Endothelial cell of umbilical vein (primary cell): ENCODE data around the gene NHLRC1. TPM values are rescaled to one million over a fixed set of nuclear protein-coding genes. Genes with fewer than 3 reads are reported as not detected.

Source experiments
- BruUV-seq: library from RNA; stranded (reverse); fragments of 400-500 nt; replicated peaks from 2 replicates; lab custom pipeline; 2021; lab: Mats Ljungman, UMichigan
- CTCF ChIA-PET: fragments of 300-600, 350-600 bp; sonication (Branson Sonifier 250); formaldehyde crosslinking; loops from one replicate; lab custom pipeline; 2021; ENCODE audit warnings: antibody characterized with exemption, inconsistent platforms; lab: Charles Lee
- POLR2A ChIA-PET: fragments of 300-600, 350-600 bp; sonication (Branson Sonifier 250); formaldehyde crosslinking; loops from one replicate; lab custom pipeline; 2021; ENCODE audit warnings: antibody characterized with exemption, inconsistent platforms; lab: Charles Lee
- DNase-seq: peaks from one replicate; pipeline ENCODE4 v3.0.0-alpha.2; 2011; ENCODE audit warnings: low read depth, low spot score
- FAIRE-seq: peaks from 2 replicates; lab custom pipeline; 2011; peaks lifted over from hg19 to GRCh38; lab: Jason Lieb, UNC
- H2AFZ ChIP-seq: 2 replicates; pipeline ENCODE4 v1.6.0; 2012; ENCODE audit warnings: low read depth, low read length, control low read depth, inconsistent platforms
- H3K27ac ChIP-seq: 2 replicates; pipeline ENCODE4 v1.5.1; 2011; ENCODE audit warnings: low read depth, mild to moderate bottlenecking, control low read depth, low read length, moderate library complexity; ENCODE audit not compliant: insufficient read depth
- H3K27me3 ChIP-seq, 2 experiments: 2 replicates each; pipeline versions ENCODE4 v1.6.0 to v1.6.1; 2011; ENCODE audit warnings: low read length in 2 of 2, mixed read lengths in 1 of 2; ENCODE audit not compliant: control insufficient read depth in 2 of 2, insufficient read depth in 2 of 2
- H3K36me3 ChIP-seq, 2 experiments: 2 replicates in 1 of 2; 3 replicates in 1 of 2; pipeline ENCODE4 v1.5.1; 2011; ENCODE audit warnings: low read length in 2 of 2, mild to moderate bottlenecking in 1 of 2, moderate library complexity in 1 of 2; ENCODE audit not compliant: control insufficient read depth in 2 of 2, insufficient read depth in 2 of 2; ENCODE audit errors: extremely low read depth in 1 of 2
- H3K4me1 ChIP-seq: 3 replicates; pipeline ENCODE4 v1.5.1; 2011; ENCODE audit warnings: mild to moderate bottlenecking, low read length; ENCODE audit not compliant: control insufficient read depth, insufficient read depth; ENCODE audit errors: extremely low read depth
- H3K4me2 ChIP-seq: 2 replicates; pipeline ENCODE4 v1.6.1; 2011; ENCODE audit warnings: low read length, control low read depth, mixed read lengths; ENCODE audit not compliant: insufficient read depth
- H3K4me3 ChIP-seq, 3 experiments: fragments of 200-600 bp in 1 of 3; sonication (generic), shearing (Covaris generic) in 1 of 3; replicated peaks in 1 of 3; 2 replicates each; pipeline ENCODE4 v1.5.1; 2011 to 2016; ENCODE audit warnings: control low read depth in 3 of 3, low read length in 3 of 3, mild to moderate bottlenecking in 2 of 3, inconsistent platforms in 1 of 3, low read depth in 1 of 3, moderate library complexity in 1 of 3; ENCODE audit not compliant: insufficient read depth in 1 of 3
- H3K79me2 ChIP-seq: 2 replicates; pipeline ENCODE4 v1.6.0; 2012; ENCODE audit warnings: low read length, inconsistent platforms; ENCODE audit not compliant: control insufficient read depth, insufficient read depth
- H3K9ac ChIP-seq: replicated peaks from 2 replicates; pipeline ENCODE3; 2011; ENCODE audit warnings: low read length, control low read depth; ENCODE audit not compliant: insufficient read depth; ENCODE audit errors: extremely low read depth
- H3K9me1 ChIP-seq: replicated peaks from 3 replicates; pipeline ENCODE4 v1.6.0; 2011; ENCODE audit warnings: mild to moderate bottlenecking, low read length; ENCODE audit not compliant: control insufficient read depth, insufficient read depth; ENCODE audit errors: extremely low read depth
- H3K9me3 ChIP-seq: replicated peaks from 2 replicates; pipeline ENCODE4 v1.5.1; 2012; ENCODE audit warnings: low read length, inconsistent platforms; ENCODE audit not compliant: control insufficient read depth, insufficient read depth
- H4K20me1 ChIP-seq: replicated peaks from 2 replicates; pipeline ENCODE3; 2011; ENCODE audit warnings: mild to moderate bottlenecking, low read length; ENCODE audit not compliant: control insufficient read depth, insufficient read depth; ENCODE audit errors: extremely low read depth
- CTCF ChIP-seq, 2 donors: IDR thresholded peaks; 1 replicate in 1 of 2; 2 replicates in 1 of 2; pipeline ENCODE4 v1.5.1; 2011; ENCODE audit warnings: low read length in 2 of 2, mild to moderate bottlenecking in 2 of 2, moderate library complexity in 2 of 2, control low read depth in 1 of 2, inconsistent platforms in 1 of 2, low read depth in 1 of 2; ENCODE audit not compliant: insufficient read depth in 1 of 2; ENCODE audit errors: extremely low read depth in 1 of 2
- EZH2 ChIP-seq: IDR thresholded peaks from 2 replicates; pipeline ENCODE4 v1.6.1; 2012; ENCODE audit warnings: borderline replicate concordance, low read depth, mild to moderate bottlenecking, moderate library complexity, low read length, inconsistent platforms; ENCODE audit not compliant: severe bottlenecking
- FOS ChIP-seq: IDR thresholded peaks from 2 replicates; pipeline ENCODE4 v1.6.1; 2011; ENCODE audit warnings: mild to moderate bottlenecking, low read length, moderate library complexity, borderline replicate concordance; ENCODE audit not compliant: insufficient read depth
- GATA2 ChIP-seq: IDR thresholded peaks from 2 replicates; pipeline ENCODE4 v1.7.0; 2011; ENCODE audit warnings: low read depth, mild to moderate bottlenecking, moderate library complexity, mixed read lengths, low read length; ENCODE audit not compliant: insufficient read length, insufficient read depth
- JUN ChIP-seq: IDR thresholded peaks from 2 replicates; pipeline ENCODE4 v1.6.1; 2011; ENCODE audit warnings: borderline replicate concordance, low read depth; ENCODE audit not compliant: insufficient read length, insufficient read depth
- MYC ChIP-seq: IDR thresholded peaks from one replicate; pipeline ENCODE4 v1.6.1; 2011; ENCODE audit warnings: mild to moderate bottlenecking, low read depth, low read length
- POLR2A ChIP-seq: IDR thresholded peaks from 2 replicates; pipeline ENCODE4 v1.6.1; 2012; ENCODE audit warnings: low read depth, mild to moderate bottlenecking, control low read depth, low read length
- POLR2AphosphoS5 ChIP-seq: IDR thresholded peaks from 2 replicates; pipeline ENCODE4 v1.6.1; 2012; ENCODE audit warnings: low read depth, mild to moderate bottlenecking, control low read depth, low read length, moderate library complexity; ENCODE audit not compliant: insufficient read depth
- dilution Hi-C: fragments of 300-500 bp; cut with MboI; formaldehyde crosslinking; loops from one replicate; pipeline ENCODE4 v1.15.0; 2019; ENCODE audit warnings: low sequenced_read_pairs; ENCODE audit not compliant: extremely low pct_ligation_motif_present
- intact Hi-C: fragments of 100-400 bp; cut with micrococcal nuclease; formaldehyde crosslinking; loops from one replicate; pipeline ENCODE4 v1.10.0; 2022
- polyA plus RNA-seq, 4 experiments: library from polyadenylated mRNA; depleted of rRNA in 3 of 4; stranded (reverse) in 3 of 4; unstranded in 1 of 4; fragments of >200 nt; gene quantifications; 2 replicates each; pipeline versions ENCODE4 v1.2.1 to v1.2.3, GENCODE V29; 2011 to 2012; ENCODE audit warnings: missing spikeins in 1 of 4
- total RNA-seq: library from RNA; stranded (reverse); gene quantifications from 2 replicates; pipeline ENCODE4 v1.2.3, GENCODE V29; 2021
- TF ChIP-seq, protein P1 (sequence below): IDR thresholded peaks from 2 replicates; pipeline ENCODE4 v1.6.1; 2011; ENCODE audit not compliant: insufficient read depth, insufficient read length

Gene NHLRC1
- total and polyA plus RNA-seq, 2 donors (not counting 3 experiments of a cell fraction or from before 2014, with no cell fraction given), result 1.7 to 2.3 TPM

- Histone ChIP-seq H3K9me3 (no peaks in the 10 kb centered on the region), H3K27ac (peak within 1 kb of the TSS; percentile 71), H3K4me2 (peak within 1 kb of the TSS; percentile 80), H3K27me3 (no peaks in the 10 kb centered on the region), H3K9ac (peak within 1 kb of the TSS; percentile 90), H3K4me3 (peak within 1 kb of the TSS; percentile 91 to 95 (median 92)), H3K36me3 (no peaks in the 10 kb centered on the region), H2AFZ (peak within 1 kb of the TSS; percentile 99), H4K20me1 (no peaks in the 10 kb centered on the region), H3K4me1 (peaks cover 19% of the 10 kb centered on the region), H3K79me2 (no peaks in the 10 kb centered on the region), H3K9me1 (no peaks in the 10 kb centered on the region)
- BruUV-seq, result no TSS peak
- CTCF ChIA-PET, result interaction anchor here (1.0 kb wide), 1 partner anchor 232 kb away, joined by 3 read pairs; no protein-coding TSS in a partner anchor
- FAIRE-seq, result peak; percentile 89
- TF ChIP-seq, protein P1, sequence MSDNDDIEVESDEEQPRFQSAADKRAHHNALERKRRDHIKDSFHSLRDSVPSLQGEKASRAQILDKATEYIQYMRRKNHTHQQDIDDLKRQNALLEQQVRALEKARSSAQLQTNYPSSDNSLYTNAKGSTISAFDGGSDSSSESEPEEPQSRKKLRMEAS, result no peak
- TF ChIP-seq POLR2A (no peak), FOS (no peak), POLR2AphosphoS5 (no peak), GATA2 (no peak), MYC (no peak), CTCF (IDR thresholded peaks at IDR 0.05; ENCODE audit: extremely low read depth in 1 of 2, insufficient read depth in 1 of 2, low read depth in 1 of 2, low read length in 2 of 2) (no peak), JUN (no peak), EZH2 (no peak)
- intact Hi-C loops, result loop anchor here (1.0 to 10.0 kb wide), 5 partner anchors 109 to 761 kb away; partner anchors contain the start of genes DEK, NUP153 and RNF144B
- peak; percentile 98 for DNase-seq
- POLR2A ChIA-PET, result interaction anchor here (0.7 kb wide), 1 partner anchor 555 kb away, joined by 3 read pairs; the partner anchor contains the start of gene FAM8A1
- dilution Hi-C loops, result no loop called here
Measured at GRCh38 chr6:18155150-18155863, 32.8 kb upstream of the NHLRC1 start, which contains the start of gene KDM1B. KDM1B (plus strand) TSS chr6:18155422; CDS start chr6:18159896, 4,474 bp downstream.
